Activated T-cell treated with anti-CD3 and anti-CD28 coated beads, Interleukin-2, amount 50 U/mL, for 4 hours (primary cell): Measurements from ENCODE around the gene RPL22. TPM values are rescaled to one million over a fixed set of nuclear protein-coding genes. Genes with fewer than 3 reads are reported as not detected.
"Not testable (repeated sequence)": the region's sequence is repeated elsewhere in the genome, so short reads cannot be mapped to it uniquely, and the experiment has no call there.

Experiments used
- ATAC-seq, 2 donors: fragments of 200-7000 bp; cut with Tn5 transposase; one replicate each; pipeline ENCODE4 v1.10.0; 2021
- DNase-seq: peaks from one replicate; pipeline ENCODE4 v3.0.0-alpha.2; 2020
- H3K27me3 Mint-ChIP-seq: one replicate; pipeline ENCODE4 v1.8.0; 2021; ENCODE audit warnings: low read depth, mixed read lengths
- H3K36me3 Mint-ChIP-seq: one replicate; pipeline ENCODE4 v1.8.0; 2022; ENCODE audit warnings: mixed read lengths; ENCODE audit not compliant: insufficient read depth
- H3K4me1 Mint-ChIP-seq: one replicate; pipeline ENCODE4 v1.8.0; 2021; ENCODE audit warnings: low read depth, mixed read lengths
- H3K4me3 Mint-ChIP-seq: one replicate; pipeline ENCODE4 v1.8.0; 2021; ENCODE audit warnings: mild to moderate bottlenecking, moderate library complexity, mixed read lengths
- H3K9me3 Mint-ChIP-seq: one replicate; pipeline ENCODE4 v1.8.0; 2021; ENCODE audit warnings: mixed read lengths
- total RNA-seq, 3 donors: library from RNA; stranded (reverse); gene quantifications; one replicate each; pipeline ENCODE4 v1.2.1, GENCODE V29; 2021

The RPL22 gene
- total RNA-seq, 3 donors from 2014 or later = 395 to 423 (median 403) TPM

DNA sequence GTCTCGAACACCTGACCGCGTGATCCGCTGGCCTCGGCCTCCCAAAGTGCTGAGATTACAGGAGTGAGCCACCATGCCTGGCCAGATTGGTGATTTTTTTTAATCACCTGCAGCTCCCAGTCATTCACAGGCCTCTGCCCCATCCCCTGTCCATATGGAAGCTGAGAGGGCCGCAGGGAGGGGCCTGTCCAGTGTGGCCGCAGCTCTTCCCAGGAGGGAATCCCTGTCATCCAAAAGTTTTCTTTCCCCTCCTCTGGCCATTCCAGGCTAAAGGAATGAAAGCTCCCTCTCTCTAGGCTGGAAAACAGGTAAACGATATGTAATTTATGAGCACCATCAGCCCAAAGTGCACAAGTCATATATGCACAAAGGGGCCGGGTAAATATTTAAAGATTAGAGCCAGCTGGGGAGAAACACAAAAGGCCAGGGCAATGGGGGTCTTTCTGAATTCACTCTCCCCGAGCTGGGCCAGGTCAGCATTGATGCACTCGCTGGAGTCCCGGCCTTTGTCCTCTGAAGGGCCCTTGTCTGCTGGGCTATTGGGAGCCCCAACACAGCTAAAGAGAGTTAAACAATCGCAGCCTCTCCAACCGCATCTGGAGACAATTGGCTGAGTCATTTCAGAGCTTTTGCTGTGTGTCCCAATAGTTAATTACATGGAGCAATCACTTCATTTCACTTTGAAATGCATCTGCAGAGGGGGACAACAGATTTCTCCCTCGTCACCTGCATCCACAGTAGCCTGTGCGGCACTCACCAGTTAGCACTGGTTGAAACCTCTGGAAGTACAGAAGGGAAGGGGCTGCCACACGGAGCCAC lies 40.8 kb upstream of the RPL22 start:
- no peak for ATAC-seq
- Mint-ChIP-seq H3K36me3 (no peaks in the 10 kb centered on the region), H3K4me3 (no peak overlapping the region), H3K9me3 (no peaks in the 10 kb centered on the region), H3K27me3 (peaks cover 45% of the 10 kb centered on the region), H3K4me1 (peaks cover 7% of the 10 kb centered on the region)
- no peak for DNase-seq

DNA sequence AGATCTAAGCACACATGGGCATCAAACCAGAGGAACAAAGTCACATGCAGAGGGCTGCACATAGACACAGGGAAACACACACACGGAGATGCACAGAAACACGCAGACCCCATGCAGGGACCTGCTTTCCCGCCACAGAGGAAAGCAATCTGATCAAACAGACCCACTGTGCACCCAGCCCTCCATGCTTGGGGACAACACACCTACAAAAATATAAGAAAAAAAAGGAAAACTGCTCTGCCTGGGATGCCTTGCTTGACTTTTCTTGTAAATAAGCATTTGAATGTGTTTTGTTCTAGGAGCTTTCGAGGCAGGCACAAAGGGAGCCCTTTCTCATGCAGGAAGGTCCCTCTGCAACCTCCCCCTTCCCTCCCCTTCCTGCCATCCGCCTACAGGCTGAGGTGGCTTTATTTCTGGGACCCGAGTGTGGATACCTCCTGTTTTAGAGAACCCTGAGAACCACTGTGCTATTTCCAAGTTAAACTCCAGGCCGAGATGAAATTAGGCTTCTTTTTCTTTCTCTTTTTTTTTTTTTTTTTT lies 39.9 kb upstream of the RPL22 start:
- no peak for ATAC-seq
- H3K4me3 Mint-ChIP-seq = no peak overlapping the region
- no peaks in the 10 kb centered on the region for H3K36me3 Mint-ChIP-seq
- H3K27me3 Mint-ChIP-seq = peaks cover 39% of the 10 kb centered on the region
- DNase-seq = no peak
- H3K4me1 Mint-ChIP-seq = peaks cover 10% of the 10 kb centered on the region
- H3K9me3 Mint-ChIP-seq = no peaks in the 10 kb centered on the region

DNA sequence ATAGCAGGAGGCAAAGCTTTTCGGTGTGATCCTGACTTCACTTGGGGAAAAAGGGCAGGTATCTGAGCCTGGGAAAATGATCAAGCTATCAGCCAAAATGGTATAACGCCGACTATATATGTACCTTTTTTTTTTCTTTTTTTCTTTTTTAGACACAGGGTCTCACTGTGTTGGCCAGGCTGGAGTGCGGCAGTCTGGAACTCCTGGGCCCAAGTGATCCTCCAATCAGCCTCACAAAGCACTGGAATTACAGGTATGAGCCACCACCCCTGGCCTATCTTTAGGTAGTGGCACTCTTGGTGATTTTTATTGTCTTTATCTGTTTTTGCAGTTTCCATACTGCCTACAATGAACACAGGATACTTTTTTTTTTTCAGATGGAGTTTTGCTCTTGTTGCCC lies 37.7 kb upstream of the RPL22 start:
- H3K4me3 Mint-ChIP-seq = peak overlapping the region; percentile 45
- peaks cover 19% of the 10 kb centered on the region for H3K4me1 Mint-ChIP-seq
- DNase-seq (no peak), ATAC-seq (no peak)
- H3K27me3 Mint-ChIP-seq = peaks cover 27% of the 10 kb centered on the region
- peaks cover 10% of the 10 kb centered on the region for H3K36me3 Mint-ChIP-seq
- H3K9me3 Mint-ChIP-seq = no peaks in the 10 kb centered on the region

DNA sequence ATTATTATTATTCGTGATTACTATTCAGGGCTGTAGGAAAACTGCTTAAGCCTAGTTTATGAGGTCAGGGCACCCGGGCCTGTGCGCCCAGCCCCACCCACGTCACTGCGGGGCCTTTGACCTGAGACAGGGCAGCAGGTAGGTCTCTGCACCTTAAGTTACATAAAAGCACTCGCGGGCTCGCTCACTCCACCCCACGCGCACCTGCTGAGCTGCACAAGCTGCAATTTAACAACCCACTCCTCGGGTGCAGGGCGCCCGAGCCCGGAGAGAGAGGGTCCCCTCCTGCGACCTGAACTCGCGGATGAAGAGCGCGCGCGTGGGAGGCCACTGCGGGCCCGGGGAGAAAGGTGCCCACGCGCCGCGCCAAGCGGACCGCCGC lies 35.9 kb upstream of the RPL22 start:
- Mint-ChIP-seq H3K4me3 (peak overlapping the region; percentile 91), H3K4me1 (peaks cover 15% of the 10 kb centered on the region), H3K9me3 (no peaks in the 10 kb centered on the region), H3K27me3 (peaks cover 14% of the 10 kb centered on the region), H3K36me3 (peaks cover 16% of the 10 kb centered on the region)
- peak in 1 of 2 donors; percentile 35 for ATAC-seq
- no peak for DNase-seq

DNA sequence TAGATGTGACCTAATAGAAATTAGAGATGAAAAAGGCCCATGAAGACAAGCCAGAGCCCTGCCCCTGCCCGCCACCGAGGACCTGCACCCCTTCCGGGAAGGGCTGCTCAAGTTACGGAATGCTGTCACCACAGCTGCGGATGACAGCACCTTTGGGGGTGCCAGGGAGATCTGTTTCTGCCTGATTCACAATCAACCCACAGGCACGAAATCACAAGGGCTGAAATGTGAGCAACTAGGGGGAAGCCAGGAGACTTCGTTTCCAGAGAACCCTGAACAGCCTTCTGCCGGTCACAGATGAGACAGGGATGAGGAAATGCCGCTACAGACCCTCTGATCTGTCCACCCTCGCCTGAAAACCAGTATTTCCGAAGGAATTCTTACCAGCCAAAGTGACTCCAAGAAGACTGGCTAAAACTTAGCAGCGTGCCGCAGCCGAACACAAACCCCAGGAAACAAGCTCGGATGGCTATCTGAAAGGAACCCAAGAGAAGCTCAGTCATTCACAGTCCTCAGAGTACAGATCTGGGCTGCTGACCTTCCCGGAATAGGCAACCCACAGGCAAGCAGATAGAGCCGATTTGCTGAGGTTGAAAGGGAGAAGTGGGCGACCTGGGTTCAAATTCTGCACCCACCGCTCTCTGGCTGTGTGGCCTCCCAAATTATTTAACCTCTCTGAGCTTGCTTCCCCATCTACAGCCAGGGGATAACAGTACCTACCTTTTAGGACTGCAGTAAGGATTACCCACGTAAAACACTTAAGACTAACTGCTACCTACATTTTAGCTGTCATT lies 35.3 kb upstream of the RPL22 start:
- no peak for ATAC-seq
- no peak for DNase-seq
- peaks cover 15% of the 10 kb centered on the region for H3K4me1 Mint-ChIP-seq
- peaks cover 16% of the 10 kb centered on the region for H3K36me3 Mint-ChIP-seq
- H3K27me3 Mint-ChIP-seq = peaks cover 8% of the 10 kb centered on the region
- H3K4me3 Mint-ChIP-seq = peak overlapping the region; percentile 91
- H3K9me3 Mint-ChIP-seq = no peaks in the 10 kb centered on the region

DNA sequence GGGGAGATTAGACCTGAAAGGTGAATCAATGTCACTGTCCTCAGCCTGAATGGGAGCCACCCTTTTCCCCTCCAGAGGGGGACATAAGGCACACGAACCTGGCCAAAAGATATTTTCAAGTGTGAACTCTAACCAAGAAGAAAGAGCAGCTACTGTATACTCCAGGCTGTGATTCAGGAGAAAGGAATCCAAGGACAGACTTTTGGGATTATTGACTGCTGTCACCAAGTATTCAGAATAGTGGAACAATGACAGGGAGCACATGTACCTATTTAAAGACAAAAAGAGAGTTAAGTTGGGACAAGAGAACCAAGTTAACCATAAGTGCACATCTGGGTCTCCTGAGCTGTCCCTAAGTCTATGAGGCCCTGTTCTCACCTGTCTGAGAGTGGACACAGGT lies 34.0 kb upstream of the RPL22 start:
- DNase-seq (no peak), ATAC-seq (no peak)
- no peaks in the 10 kb centered on the region for H3K9me3 Mint-ChIP-seq
- peaks cover 15% of the 10 kb centered on the region for H3K4me1 Mint-ChIP-seq
- peaks cover 16% of the 10 kb centered on the region for H3K36me3 Mint-ChIP-seq
- peak overlapping the region; percentile 31 for H3K4me3 Mint-ChIP-seq
- H3K27me3 Mint-ChIP-seq = no peaks in the 10 kb centered on the region

DNA sequence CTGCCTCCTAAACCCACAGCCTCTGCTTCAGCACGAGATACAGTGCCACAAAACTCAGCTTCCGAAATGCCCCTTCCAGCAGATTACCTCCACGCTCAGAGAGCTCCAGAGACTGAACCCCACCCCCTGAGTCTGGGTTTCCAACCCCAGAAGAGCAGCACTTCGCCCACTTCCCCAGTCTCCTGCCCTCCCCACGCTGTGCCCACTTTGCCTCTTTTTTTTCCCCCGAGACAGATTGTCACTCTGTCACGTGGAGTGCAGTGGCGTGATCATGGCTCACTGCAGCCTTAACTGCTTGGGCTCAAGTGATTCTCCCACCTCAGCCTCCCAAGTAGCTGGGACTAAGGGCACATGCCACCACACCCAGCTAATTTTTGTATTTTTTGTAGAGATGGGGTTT lies 26.3 kb upstream of the RPL22 start:
- Mint-ChIP-seq H3K4me3 (no peak overlapping the region), H3K27me3 (no peaks in the 10 kb centered on the region), H3K4me1 (no peaks in the 10 kb centered on the region), H3K36me3 (peaks cover 27% of the 10 kb centered on the region), H3K9me3 (no peaks in the 10 kb centered on the region)
- no peak for DNase-seq
- no peak for ATAC-seq

DNA sequence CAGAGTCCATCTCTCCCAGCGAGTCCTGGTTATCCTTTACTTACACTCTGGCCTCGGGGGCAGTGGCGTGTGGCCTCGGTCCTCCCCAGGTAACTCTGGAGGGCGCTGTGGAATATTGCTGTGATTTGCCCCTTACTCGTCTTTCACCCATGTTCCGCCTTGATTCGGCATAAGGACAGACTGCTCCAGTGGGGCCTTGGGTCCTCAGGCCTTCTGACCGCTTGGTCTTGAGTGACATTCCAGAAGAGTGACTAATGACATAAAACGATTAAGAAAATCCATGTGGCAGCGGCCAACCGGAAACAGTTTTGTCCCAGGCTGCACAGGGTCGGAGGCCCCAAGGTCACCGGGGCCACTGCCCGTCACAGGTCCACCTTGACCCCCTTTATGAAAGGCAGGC lies 25.3 kb upstream of the RPL22 start:
- ATAC-seq (no peak), DNase-seq (no peak)
- H3K36me3 Mint-ChIP-seq = peaks cover 28% of the 10 kb centered on the region

DNA sequence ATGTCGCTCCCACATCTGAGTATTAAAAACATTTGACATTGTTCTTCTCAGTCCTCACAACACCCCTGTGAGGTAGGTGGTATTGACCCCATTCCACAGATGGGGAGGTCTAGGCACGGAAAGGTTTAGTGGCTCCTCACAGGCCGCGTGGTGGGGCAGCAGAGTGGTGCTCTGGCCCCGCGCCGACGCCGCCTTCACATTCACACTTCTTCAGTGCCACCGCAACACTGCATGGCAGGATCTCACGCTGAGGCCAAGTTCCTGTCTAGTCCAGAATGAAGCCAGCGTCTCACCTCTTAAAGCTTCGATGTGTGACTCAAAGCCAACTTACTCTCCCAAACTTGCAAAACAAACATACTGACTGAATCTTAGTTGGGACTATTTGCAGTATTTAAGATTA lies 24.2 kb upstream of the RPL22 start:
- Mint-ChIP-seq H3K27me3 (no peaks in the 10 kb centered on the region), H3K4me3 (no peak overlapping the region), H3K36me3 (peaks cover 28% of the 10 kb centered on the region), H3K9me3 (no peaks in the 10 kb centered on the region), H3K4me1 (no peaks in the 10 kb centered on the region)
- DNase-seq (no peak), ATAC-seq (no peak)

More for the DNA sequence above, 25.3 kb upstream of the RPL22 start:
- no peaks in the 10 kb centered on the region for H3K9me3 Mint-ChIP-seq
- no peak overlapping the region for H3K4me3 Mint-ChIP-seq
- H3K27me3 Mint-ChIP-seq = no peaks in the 10 kb centered on the region
- H3K4me1 Mint-ChIP-seq = no peaks in the 10 kb centered on the region

DNA sequence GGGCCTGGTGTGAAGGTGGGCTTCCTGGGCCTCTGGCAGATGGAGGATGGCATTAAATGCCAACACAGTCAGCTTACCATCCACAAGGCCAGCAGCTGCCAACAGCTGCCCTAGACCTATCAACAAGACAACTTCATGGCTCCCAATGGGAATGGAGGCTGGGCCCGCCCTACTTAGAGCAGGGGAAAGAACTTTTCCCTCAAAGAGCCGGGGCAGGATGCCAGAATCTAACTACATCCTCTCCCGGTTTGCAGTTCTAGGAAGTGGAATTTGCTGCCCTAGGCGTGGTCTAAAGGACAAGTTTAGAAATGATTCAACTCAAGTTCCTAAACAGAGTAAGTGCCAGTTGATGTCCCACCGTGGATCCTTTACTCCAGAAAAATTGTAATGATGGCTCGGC lies 23.2 kb upstream of the RPL22 start:
- no peaks in the 10 kb centered on the region for H3K4me1 Mint-ChIP-seq
- no peak overlapping the region for H3K4me3 Mint-ChIP-seq
- ATAC-seq (no peak), DNase-seq (no peak)
- H3K9me3 Mint-ChIP-seq = no peaks in the 10 kb centered on the region
- no peaks in the 10 kb centered on the region for H3K27me3 Mint-ChIP-seq
- peaks cover 28% of the 10 kb centered on the region for H3K36me3 Mint-ChIP-seq

DNA sequence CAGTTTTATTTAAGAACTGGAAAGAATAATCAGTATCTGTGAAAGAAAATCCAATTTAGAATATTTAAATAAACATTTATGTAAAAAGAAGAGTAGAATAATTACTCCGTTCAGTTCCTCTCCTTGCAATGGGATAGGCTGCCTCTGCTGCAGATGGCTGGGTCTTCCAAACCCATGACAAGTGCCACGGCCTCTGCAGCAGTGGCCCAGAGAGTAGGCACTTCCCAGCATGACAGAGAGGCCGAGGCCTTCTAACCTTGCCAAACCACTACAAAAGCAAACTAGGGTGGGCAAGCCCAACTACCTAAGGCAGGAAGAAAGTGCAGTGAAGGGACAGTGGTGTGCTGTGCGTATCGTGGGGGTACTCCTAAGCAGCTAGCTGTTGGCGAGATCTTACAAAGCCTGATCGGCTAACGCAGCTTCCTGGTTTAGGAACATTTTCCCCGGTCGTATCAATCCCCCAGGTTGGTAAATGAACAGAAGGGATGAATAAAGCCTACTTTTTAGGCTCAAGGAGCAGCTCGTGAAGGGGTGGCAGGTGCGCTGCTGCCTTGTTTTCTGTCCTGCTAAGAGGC lies 21.9 kb upstream of the RPL22 start:
- no peak overlapping the region for H3K4me3 Mint-ChIP-seq
- no peaks in the 10 kb centered on the region for H3K9me3 Mint-ChIP-seq
- DNase-seq = no peak
- no peak for ATAC-seq
- H3K36me3 Mint-ChIP-seq = peaks cover 20% of the 10 kb centered on the region
- H3K27me3 Mint-ChIP-seq = no peaks in the 10 kb centered on the region
- H3K4me1 Mint-ChIP-seq = no peaks in the 10 kb centered on the region

DNA sequence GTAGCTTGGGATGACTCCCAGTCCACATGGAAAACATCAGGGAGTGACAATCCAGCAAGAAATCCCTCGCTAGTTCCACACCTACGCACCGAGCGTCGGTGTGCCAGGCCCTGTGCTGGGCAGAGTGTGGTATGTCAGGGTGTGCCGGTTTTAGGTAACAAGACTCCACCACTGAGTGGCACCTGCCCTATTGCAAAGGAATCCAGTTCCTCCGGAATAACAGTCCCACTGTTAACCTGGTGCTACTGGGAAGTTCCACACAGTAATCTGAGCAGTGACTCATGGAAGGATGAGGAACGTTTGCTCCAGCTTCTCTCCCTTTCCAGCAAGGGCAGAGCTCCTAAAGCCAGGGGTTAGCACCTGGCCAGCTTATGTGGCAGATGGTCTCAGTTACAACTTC lies 20.8 kb upstream of the RPL22 start:
- no peaks in the 10 kb centered on the region for H3K9me3 Mint-ChIP-seq
- no peak overlapping the region for H3K4me3 Mint-ChIP-seq
- no peaks in the 10 kb centered on the region for H3K4me1 Mint-ChIP-seq
- DNase-seq (no peak), ATAC-seq (no peak)
- peaks cover 4% of the 10 kb centered on the region for H3K27me3 Mint-ChIP-seq
- H3K36me3 Mint-ChIP-seq = peaks cover 17% of the 10 kb centered on the region

DNA sequence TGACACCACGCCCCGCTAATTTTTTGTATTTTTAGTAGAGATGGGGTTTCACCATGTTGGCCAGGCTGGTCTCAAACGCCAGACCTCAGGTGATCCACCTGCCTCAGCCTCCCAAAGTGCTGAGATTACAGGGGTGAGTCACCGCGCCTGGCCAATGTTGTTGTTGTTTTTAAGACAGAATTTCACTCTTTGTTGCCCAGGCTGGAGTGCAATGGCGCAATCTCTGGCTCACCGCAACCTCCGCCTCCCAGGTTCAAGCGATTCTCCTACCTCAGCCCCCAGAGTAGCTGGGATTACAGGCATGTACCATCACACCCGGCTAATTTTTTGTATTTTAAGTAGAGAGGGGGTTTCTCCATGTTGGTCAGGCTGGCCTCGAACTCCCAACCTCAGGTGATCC lies 20.2 kb upstream of the RPL22 start:
- ATAC-seq, H3K27me3 Mint-ChIP-seq, H3K4me1 Mint-ChIP-seq, H3K4me3 Mint-ChIP-seq, H3K9me3 Mint-ChIP-seq, DNase-seq: not testable (repeated sequence)
- H3K36me3 Mint-ChIP-seq = peaks cover 15% of the 10 kb centered on the region

DNA sequence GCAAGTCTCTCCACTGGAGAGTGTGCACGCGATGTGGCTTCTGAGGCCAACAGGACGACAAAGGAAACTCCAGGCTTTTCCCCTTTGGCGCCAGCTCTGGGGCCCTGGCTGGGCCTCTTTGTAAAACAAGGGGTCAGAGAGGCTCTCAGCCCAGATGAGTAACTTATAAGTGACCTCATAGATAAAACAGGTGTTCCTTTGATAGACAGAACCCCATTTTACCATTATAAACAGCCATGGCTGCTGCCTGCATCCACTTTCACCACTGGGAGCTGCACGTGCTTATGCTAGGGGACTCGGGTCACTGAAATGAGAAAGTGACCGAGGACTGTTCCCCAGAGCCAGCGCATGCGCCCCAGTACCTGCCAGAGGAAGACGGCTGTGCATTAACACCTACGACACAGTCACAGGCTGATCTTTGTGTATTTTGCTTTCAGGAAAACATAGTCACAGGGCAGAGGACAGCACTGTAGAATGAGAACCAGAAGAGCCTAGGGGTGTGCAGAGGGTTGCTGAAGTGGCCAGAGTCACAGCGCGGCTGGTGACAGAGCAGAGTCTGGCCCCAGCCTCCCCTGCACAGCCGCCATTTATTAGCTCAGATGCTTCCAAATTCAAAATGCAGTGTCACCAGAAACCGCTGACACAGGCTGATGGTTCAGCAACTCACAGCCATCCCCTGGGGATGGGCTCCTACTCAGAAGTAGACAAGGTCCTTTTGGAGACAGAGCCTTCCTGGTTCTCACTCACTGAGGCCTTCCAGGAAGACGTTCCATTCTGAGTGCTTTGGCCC lies 19.2 kb upstream of the RPL22 start:
- DNase-seq (no peak), ATAC-seq (no peak)
- Mint-ChIP-seq H3K4me1 (no peaks in the 10 kb centered on the region), H3K9me3 (no peaks in the 10 kb centered on the region), H3K27me3 (peaks cover 4% of the 10 kb centered on the region), H3K36me3 (peaks cover 8% of the 10 kb centered on the region), H3K4me3 (no peak overlapping the region)
